Measurements from ENCODE around the gene NSG1.

- TF ChIP-seq EZH2 (IDR thresholded peaks at IDR 0.05; ENCODE audit: low read length, missing control alignments) (no peak), CTCF (conservative IDR thresholded peaks at IDR 0.05 in 1 of 2, IDR thresholded peaks at IDR 0.05 in 1 of 2; ENCODE audit: low read depth in 1 of 2, low read length in 2 of 2) (no peak)
Measured at GRCh38 chr4:4457803-4458553, 71.1 kb downstream of the NSG1 start.

All from fibroblast of lung (primary cell).